Measurements from ENCODE around the gene SLC5A5. TPM values are rescaled to one million over a fixed set of nuclear protein-coding genes. Genes with fewer than 3 reads are reported as not detected.

Gene SLC5A5
- total and polyA plus RNA-seq, 10 of the 15 experiments (the other 5 are each of a cell fraction or from before 2014, with no cell fraction given): 0.02 to 0.08 (median 0.05) TPM; not detected in 3

DNA sequence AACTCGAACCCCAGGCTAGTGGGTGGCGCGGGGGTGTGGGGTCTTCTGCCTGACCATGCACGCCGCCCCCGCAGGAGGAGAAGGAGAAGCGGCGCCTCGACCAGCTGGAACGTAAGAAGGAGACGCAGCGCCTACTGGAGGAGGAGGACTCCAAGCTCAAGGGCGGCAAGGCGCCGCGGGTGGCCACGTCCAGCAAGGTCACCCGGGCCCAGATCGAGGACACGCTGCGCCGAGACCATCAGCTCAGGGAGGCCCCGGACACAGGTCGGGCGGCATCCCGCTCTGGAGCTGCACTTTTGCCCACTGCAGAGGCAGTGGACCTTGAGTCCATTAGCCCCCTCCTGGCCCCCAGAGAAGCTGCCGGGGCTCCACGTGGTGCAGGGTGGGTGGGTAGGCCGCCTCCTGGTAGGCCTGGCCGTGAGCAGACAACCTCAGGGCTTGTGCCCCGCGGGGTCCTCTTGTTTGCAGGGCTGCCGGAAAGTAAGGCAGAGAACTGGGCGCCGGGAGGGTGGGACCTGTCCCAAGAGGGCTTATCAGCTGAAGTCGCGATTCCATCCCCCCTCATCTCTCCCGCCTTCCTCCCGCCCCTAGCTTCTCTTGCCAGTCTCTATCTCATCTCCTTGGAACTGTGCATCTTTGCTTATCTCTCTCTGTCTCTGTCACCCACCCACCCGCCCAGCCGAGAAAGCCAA is 71.0 kb downstream of the SLC5A5 start:
- no peak for FAIRE-seq
- POLR2A ChIA-PET: interaction anchor here (0.6 kb wide), 1 partner anchor 10 kb away, joined by 3 read pairs; no protein-coding TSS in a partner anchor
- in situ Hi-C loops (cut with MboI): loop anchor here (10.0 kb wide), 1 partner anchor 52 kb away; no protein-coding TSS in a partner anchor

More for the DNA sequence above, 71.0 kb downstream of the SLC5A5 start:
- Histone ChIP-seq H3K79me2 (ENCODE audit: control insufficient read depth, insufficient read depth, low read length) (no peaks in the 10 kb centered on the region), H3K27ac (ENCODE audit: control insufficient read depth, insufficient read depth) (no peak overlapping the region), H3K4me3 (no peak overlapping the region), H3K27me3 (replicated peaks in 1 of 2; ENCODE audit: control insufficient read depth in 2 of 2, insufficient read depth in 2 of 2, low read length in 1 of 2) (no peaks in the 10 kb centered on the region), H2AFZ (ENCODE audit: control insufficient read depth, low read depth, low read length) (no peak overlapping the region), H3K36me3 (ENCODE audit: control insufficient read depth in 2 of 2, insufficient read depth in 2 of 2, low read length in 1 of 2) (no peaks in the 10 kb centered on the region; a peak in 3 of 4 replicates), H4K20me1 (ENCODE audit: control insufficient read depth, insufficient read depth) (no peaks in the 10 kb centered on the region), H3K4me1 (ENCODE audit: control insufficient read depth, insufficient read depth, low read length) (peaks cover 7% of the 10 kb centered on the region), H3K9ac (ENCODE audit: control insufficient read depth, insufficient read depth, low read length) (no peak overlapping the region), H3K9me3 (replicated peaks; ENCODE audit: control insufficient read depth, insufficient read depth, low read length) (no peaks in the 10 kb centered on the region), H3K4me2 (ENCODE audit: control insufficient read depth, insufficient read depth) (no peak overlapping the region)
- CTCF ChIA-PET: interaction anchor here (5.5 kb wide), 1 partner anchor 53 kb away, joined by 62 read pairs; no protein-coding TSS in a partner anchor
- intact Hi-C loops (cut with micrococcal nuclease; ENCODE audit: unreplicated experiment): no loop called here
- ATAC-seq (no peak), DNase-seq (ENCODE audit: low read depth, low spot score) (no peak)
- SMC1A ChIA-PET (ENCODE audit: uncharacterized antibody, unreplicated experiment): no interaction called here
- no TSS peak for BruUV-seq (replicated peaks)
- WGBS (ENCODE audit: insufficient coverage, insufficient replicate concordance, low lambda C conversion rate, missing lambda C conversion rate): 93% methylated on average over 35 of the region's 41 CpGs
- RAD21 ChIA-PET (ENCODE audit: unreplicated experiment): interaction anchor here (0.8 to 1.5 kb wide), 2 partner anchors 83 to 84 kb away, joined by 3 to 5 read pairs; partner anchors contain the start of gene RPL18A
- no peak for TF ChIP-seq RAD21 (IDR thresholded peaks at IDR 0.05; ENCODE audit: insufficient read depth, low read depth, low read length)
- no peak for TF ChIP-seq ZNF217 (IDR thresholded peaks at IDR 0.05)
- TF ChIP-seq CREM (IDR thresholded peaks at IDR 0.05; ENCODE audit: low read depth): no peak
- no peak for TF ChIP-seq SMAD1 (IDR thresholded peaks at IDR 0.05; ENCODE audit: low read depth, partially characterized antibody)
- no peak for TF ChIP-seq MXI1 (IDR thresholded peaks at IDR 0.05; ENCODE audit: low read depth, low read length)
- TF ChIP-seq, protein P1, sequence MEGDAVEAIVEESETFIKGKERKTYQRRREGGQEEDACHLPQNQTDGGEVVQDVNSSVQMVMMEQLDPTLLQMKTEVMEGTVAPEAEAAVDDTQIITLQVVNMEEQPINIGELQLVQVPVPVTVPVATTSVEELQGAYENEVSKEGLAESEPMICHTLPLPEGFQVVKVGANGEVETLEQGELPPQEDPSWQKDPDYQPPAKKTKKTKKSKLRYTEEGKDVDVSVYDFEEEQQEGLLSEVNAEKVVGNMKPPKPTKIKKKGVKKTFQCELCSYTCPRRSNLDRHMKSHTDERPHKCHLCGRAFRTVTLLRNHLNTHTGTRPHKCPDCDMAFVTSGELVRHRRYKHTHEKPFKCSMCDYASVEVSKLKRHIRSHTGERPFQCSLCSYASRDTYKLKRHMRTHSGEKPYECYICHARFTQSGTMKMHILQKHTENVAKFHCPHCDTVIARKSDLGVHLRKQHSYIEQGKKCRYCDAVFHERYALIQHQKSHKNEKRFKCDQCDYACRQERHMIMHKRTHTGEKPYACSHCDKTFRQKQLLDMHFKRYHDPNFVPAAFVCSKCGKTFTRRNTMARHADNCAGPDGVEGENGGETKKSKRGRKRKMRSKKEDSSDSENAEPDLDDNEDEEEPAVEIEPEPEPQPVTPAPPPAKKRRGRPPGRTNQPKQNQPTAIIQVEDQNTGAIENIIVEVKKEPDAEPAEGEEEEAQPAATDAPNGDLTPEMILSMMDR (IDR thresholded peaks at IDR 0.05 in 2 of 3, conservative IDR thresholded peaks at IDR 0.05 in 1 of 3; ENCODE audit: control insufficient read depth in 2 of 3, extremely low read depth in 1 of 3, insufficient read depth in 1 of 3, low read depth in 3 of 3, low read length in 3 of 3): no peak
- no peak for TF ChIP-seq NRF1 (conservative IDR thresholded peaks at IDR 0.05; ENCODE audit: low read depth, low read length)
